Measurements from ENCODE around the gene SPDEF. TPM values are rescaled to one million over a fixed set of nuclear protein-coding genes. Genes with fewer than 3 reads are reported as not detected.
A peak's percentile ranks its signal among the peaks of the same experiment; 100 is the strongest.

SPDEF gene
- total and polyA plus RNA-seq, 4 donors = 2.6 to 11.8 (median 7.1) TPM

DNA sequence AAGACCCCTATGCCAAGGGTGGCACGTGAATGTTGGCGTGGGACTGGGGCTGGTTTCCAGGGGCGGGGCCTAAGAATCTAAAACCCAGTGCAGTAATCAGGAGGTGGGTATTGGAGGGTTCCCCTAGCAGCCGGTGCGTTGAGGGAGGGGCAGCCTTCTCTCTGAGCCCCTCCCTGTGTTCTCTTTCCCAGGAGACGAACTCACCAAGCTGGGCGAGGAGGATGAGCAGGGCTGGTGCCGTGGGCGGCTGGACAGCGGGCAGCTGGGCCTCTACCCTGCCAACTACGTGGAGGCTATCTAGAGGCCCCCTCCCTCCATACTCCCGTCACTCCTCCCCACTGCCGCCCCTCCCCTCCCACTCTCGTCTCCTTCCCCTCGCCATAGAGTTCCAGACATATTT lies 23.9 kb downstream of the SPDEF start:
- TF ChIP-seq, protein P1, sequence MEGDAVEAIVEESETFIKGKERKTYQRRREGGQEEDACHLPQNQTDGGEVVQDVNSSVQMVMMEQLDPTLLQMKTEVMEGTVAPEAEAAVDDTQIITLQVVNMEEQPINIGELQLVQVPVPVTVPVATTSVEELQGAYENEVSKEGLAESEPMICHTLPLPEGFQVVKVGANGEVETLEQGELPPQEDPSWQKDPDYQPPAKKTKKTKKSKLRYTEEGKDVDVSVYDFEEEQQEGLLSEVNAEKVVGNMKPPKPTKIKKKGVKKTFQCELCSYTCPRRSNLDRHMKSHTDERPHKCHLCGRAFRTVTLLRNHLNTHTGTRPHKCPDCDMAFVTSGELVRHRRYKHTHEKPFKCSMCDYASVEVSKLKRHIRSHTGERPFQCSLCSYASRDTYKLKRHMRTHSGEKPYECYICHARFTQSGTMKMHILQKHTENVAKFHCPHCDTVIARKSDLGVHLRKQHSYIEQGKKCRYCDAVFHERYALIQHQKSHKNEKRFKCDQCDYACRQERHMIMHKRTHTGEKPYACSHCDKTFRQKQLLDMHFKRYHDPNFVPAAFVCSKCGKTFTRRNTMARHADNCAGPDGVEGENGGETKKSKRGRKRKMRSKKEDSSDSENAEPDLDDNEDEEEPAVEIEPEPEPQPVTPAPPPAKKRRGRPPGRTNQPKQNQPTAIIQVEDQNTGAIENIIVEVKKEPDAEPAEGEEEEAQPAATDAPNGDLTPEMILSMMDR (IDR thresholded peaks at IDR 0.05; ENCODE audit: control extremely low read depth, extremely low read depth) = no peak
- H3K27ac ChIP-seq (ENCODE audit: low read depth in 1 of 2, low read length in 1 of 2) = no peak overlapping the region
- DNase-seq (peak in 1 of 3 donors; percentile 15), ATAC-seq (ENCODE audit: insufficient read depth, low FRiP score) (no peak)
- no peak overlapping the region for H3K4me3 ChIP-seq
- H3K9ac ChIP-seq (ENCODE audit: insufficient read depth in 1 of 2, low read length in 2 of 2) = no peak overlapping the region
- whole genome bisulfite sequencing, 2 donors = 81 to 95% methylated on average over 15 of the region's 15 CpGs
- no peaks in the 10 kb centered on the region for H3K27me3 ChIP-seq (ENCODE audit: control insufficient read depth in 3 of 3, insufficient read depth in 3 of 3, low read length in 2 of 3)
- peaks cover 0 to 15% (median 2%) of the 10 kb centered on the region in 5 donors for H3K4me1 ChIP-seq (ENCODE audit: control insufficient read depth in 5 of 5, insufficient read depth in 5 of 5, low read length in 5 of 5)
- no peaks in the 10 kb centered on the region for H3K9me3 ChIP-seq (ENCODE audit: control insufficient read depth in 4 of 4, insufficient read depth in 3 of 4, low read length in 3 of 4)
- H3K36me3 ChIP-seq (ENCODE audit: control insufficient read depth in 4 of 4, insufficient read depth in 4 of 4, low read length in 4 of 4) = no peaks in the 10 kb centered on the region

DNA sequence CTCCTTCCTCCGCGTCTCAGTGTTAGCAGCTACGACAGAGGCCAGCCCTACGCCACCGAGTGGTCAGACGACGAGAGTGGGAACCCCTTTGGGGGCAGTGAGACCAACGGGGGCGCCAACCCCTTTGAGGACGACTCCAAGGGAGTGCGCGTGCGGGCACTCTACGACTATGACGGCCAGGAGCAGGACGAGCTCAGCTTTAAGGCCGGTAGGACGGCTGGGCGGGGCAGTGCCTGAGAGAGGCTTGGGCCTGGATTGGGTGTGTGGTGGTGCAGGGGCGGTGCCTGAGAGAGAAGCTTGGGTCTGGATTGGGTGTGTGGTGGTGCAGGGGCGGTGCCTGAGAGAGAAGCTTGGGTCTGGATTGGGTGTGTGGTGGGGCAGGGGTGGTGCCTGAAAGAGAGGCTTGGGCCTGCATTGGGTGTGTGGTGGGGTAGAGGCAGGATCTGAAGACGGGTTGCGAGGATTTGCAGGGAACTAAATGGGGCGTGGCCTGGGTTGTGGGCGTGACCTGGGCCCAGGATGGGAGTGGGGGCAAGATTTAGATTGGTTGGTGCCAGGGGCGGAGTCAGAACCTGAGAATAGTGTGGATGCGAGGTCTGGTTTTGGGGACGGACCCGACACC lies 24.4 kb downstream of the SPDEF start:
- peaks cover 0 to 15% (median 2%) of the 10 kb centered on the region in 5 donors for H3K4me1 ChIP-seq (ENCODE audit: control insufficient read depth in 5 of 5, insufficient read depth in 5 of 5, low read length in 5 of 5)
- TF ChIP-seq, protein P1 (IDR thresholded peaks at IDR 0.05; ENCODE audit: control extremely low read depth, extremely low read depth) = no peak
- H3K27ac ChIP-seq (ENCODE audit: low read depth in 1 of 2, low read length in 1 of 2) = no peak overlapping the region
- no peaks in the 10 kb centered on the region for H3K9me3 ChIP-seq (ENCODE audit: control insufficient read depth in 4 of 4, insufficient read depth in 3 of 4, low read length in 3 of 4)
- H3K9ac ChIP-seq (ENCODE audit: insufficient read depth in 1 of 2, low read length in 2 of 2) = peak overlapping the region in 1 of 2 donors; percentile 38
- H3K36me3 ChIP-seq (ENCODE audit: control insufficient read depth in 4 of 4, insufficient read depth in 4 of 4, low read length in 4 of 4) = no peaks in the 10 kb centered on the region
- 78 to 95% methylated on average over 29 of the region's 29 CpGs for WGBS, 2 donors
- DNase-seq = peak; percentile 69 to 93 (median 89)
- no peaks in the 10 kb centered on the region for H3K27me3 ChIP-seq (ENCODE audit: control insufficient read depth in 3 of 3, insufficient read depth in 3 of 3, low read length in 2 of 3)
- H3K4me3 ChIP-seq = no peak overlapping the region
- ATAC-seq (ENCODE audit: insufficient read depth, low FRiP score) = no peak

DNA sequence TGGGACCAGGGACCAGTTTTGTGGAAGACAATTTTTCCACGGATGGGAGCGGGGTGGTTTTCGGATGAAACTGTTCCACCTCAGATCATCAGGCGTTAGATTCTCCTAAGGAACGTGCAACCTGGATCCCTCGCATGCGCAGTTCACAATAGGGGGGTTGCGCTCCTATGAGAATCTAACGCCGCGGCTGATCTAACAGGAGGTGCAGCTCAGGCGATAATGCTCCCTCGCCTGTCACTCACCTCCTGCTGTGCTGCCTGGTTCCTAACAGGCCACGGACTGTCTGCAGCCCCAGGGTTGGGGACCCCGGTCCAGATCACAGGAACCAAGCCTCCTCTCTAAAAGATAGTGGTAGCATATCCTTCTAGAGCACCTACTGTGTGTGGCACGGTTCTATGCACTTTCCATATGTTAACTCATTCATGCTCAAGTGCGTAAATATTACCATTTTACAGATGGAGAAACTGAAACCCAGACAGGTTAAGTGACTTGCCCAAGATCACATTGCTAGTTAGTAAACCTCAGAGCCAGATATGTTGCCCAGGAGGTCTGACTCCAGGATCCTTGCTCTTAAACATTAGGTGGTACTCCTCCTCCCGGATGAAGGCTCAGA lies 25.3 kb downstream of the SPDEF start:
- Histone ChIP-seq H3K4me1 (ENCODE audit: control insufficient read depth in 5 of 5, insufficient read depth in 5 of 5, low read length in 5 of 5) (peaks cover 0 to 14% (median 2%) of the 10 kb centered on the region in 5 donors), H3K4me3 (no peak overlapping the region), H3K27me3 (ENCODE audit: control insufficient read depth in 3 of 3, insufficient read depth in 3 of 3, low read length in 2 of 3) (no peaks in the 10 kb centered on the region), H3K9me3 (ENCODE audit: control insufficient read depth in 4 of 4, insufficient read depth in 3 of 4, low read length in 3 of 4) (no peaks in the 10 kb centered on the region), H3K27ac (ENCODE audit: low read depth in 1 of 2, low read length in 1 of 2) (no peak overlapping the region), H3K36me3 (ENCODE audit: control insufficient read depth in 4 of 4, insufficient read depth in 4 of 4, low read length in 4 of 4) (no peaks in the 10 kb centered on the region), H3K9ac (ENCODE audit: insufficient read depth in 1 of 2, low read length in 2 of 2) (no peak overlapping the region)
- TF ChIP-seq, protein P1 (IDR thresholded peaks at IDR 0.05; ENCODE audit: control extremely low read depth, extremely low read depth) = no peak
- whole genome bisulfite sequencing, 2 donors = 94 to 95% methylated on average over 18 of the region's 18 CpGs
- no peak for DNase-seq
- ATAC-seq (ENCODE audit: insufficient read depth, low FRiP score) = no peak
